NCI-H1694 treated with DMSO at 0.1 percent for 48 hours (cell line): Measurements from ENCODE around the gene HAUS8.

Experiments
- DNase-seq: peaks from one replicate; lab custom pipeline; 2025; lab: John Stamatoyannopoulos, UW

Gene HAUS8

DNA sequence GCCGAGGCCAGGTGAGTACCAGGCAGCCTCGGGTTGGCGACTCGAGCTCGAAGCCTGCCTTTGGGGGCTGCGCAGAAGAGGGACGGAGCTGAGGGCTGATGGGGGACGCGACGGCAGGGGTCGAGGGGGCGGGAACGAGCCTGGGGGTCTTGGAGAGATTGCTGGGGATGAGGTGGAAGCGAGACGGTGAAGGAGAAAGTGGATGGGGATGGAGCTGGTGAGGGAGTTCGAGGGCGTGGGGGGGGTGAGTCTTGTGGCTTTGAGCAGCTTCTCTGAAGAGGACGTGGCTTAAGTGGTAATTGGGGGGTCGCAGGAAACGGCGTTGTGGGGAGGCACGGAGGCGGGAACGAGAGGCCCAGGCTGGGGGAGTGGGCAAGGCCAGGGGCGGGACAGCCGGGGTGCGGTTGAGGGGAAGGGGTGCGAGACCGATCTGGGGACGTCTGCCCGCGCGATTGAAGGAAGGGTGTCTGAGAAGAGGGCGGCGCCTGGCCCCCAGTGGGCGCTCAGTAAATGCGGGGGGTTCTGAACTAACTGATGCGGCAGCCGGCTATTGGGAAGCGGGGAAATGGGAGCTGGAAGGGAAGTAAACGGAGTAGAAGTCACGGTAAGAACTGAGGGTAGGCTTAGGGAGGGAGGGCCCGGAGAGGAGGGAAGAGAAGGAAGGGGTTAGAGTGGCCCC is 751 bp upstream of the HAUS8 start:
- DNase-seq: peak; percentile 1

DNA sequence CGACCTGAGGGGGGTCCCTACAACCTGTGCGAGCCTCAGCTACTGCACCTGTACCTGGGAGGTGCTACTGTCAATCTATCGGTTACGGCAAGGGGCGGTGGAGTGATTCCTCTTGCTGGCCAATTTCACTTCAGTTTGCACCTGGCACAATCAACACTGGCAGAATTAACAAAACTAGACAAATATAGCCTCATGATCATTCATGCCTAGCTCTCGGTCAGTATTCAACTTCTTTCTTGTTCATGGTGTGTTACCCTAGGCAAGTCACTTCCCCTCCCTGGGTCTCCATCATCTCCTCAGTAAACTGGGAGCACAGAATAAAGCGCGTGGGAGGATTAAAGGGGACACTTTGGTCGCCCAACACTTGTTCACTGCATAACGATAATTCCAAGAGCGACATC is 618 bp downstream of the HAUS8 start:
- no peak for DNase-seq

DNA sequence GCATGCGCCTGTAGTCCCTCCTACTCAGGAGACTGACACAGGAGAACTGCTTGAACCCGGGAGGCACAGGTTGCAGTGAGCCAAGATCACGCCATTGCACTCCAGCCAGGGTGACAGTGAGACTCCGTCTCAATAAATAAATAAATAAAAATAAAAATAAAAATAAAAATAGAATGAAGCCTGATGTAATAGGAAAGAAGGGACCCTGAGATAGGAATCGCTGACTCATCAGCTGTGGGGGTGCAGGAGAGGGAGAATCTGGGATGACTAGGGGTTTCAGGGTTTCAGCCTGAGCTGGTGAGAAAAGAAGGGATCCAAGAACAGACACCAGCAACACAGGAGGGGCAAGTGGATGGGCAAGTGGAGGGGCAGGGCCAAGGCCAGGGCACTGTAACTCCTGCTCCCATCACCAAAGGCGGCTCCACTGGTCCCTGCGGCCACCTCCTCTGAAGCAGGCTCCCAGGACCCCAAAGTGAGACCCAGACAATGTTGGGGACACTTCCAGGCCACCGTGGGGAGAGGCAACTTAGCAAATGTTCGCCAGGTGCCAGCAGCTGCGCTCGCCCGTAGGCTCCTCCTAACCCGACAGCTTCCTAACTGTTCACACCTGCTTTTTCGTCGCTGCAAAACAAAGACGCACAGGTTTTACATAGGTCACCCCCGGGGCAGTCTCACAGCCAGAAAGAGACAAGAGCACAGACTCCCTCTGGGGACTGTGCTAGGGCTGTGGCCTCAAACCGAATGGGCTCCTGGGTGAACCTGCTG is 1.2 kb downstream of the HAUS8 start:
- DNase-seq: no peak

DNA sequence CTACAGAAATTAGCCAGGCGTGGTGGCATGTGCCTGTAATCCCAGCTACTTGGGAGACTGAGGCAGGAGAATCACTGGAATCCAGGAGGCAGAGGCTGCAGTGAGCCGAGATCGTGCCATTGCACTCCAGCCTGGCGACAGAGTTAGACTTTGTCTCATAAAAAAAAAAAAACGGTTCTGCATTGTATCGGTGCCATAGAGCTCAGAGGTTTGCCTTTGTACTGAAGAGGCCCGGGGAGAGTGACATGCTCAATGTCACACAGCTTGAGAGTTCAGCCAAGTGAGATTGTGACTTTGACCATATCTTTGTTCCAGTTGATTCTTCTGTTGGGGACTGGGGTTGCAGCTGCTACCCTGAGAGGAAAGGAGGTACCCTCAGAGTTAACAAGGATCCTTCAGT is 4.3 kb downstream of the HAUS8 start:
- no peak for DNase-seq

DNA sequence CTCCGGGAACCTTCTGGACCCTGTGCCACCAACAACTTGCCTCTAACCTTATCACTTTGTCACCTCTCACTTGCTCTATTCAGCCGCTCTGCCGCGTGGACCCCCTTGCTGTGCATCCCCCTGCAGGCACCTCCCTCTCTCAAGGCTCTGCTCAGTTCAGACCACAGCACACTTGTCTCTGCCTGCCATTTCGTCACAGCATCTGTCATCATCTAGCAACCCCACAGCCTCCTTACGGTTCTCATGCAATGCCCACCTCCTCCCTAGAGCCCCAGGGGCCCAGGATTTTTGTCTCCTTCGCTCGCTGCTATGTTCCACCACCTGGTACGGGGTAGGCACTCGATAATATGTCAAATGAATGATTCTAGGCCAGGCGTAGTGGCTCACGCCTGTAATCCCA is 4.8 kb downstream of the HAUS8 start:
- no peak for DNase-seq

DNA sequence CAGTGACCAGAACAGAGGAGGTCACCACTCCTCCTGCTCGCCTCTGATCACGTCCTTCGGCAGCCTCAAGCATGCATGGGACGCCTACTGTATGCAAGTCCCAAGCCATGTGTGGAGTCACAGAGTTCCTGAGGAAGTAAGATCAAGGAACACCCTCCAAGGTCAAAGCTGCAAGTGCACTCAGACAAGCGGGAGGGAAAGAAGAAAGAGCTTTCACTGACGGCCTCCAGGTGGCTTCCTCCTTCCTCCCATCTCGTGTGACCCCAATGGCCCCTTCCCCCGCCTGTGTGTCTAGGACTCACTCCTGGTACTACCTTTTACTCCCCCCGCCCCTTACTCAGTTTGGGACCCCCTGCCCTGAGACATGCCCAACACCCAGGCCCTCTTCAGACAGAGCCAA is 6.1 kb downstream of the HAUS8 start:
- DNase-seq: no peak

DNA sequence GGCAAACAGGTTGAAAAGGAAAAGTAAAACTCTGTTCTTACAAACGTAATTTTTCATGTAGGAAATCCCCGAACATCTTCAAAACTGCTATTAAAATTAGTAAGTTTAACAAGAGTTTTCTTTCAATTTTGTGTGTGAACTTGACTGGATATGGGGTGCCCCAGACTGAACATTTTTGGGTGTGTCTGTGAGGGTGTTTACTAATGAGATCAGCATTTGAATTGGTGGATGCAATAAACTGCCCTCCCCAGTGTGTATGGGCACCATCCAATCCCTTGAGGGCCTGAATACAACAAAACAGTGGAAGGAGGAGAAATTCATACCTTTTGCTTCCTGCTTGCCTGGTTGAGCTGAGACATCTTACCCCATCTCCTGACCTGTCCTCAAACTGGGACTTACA is 11.8 kb downstream of the HAUS8 start:
- DNase-seq: no peak

DNA sequence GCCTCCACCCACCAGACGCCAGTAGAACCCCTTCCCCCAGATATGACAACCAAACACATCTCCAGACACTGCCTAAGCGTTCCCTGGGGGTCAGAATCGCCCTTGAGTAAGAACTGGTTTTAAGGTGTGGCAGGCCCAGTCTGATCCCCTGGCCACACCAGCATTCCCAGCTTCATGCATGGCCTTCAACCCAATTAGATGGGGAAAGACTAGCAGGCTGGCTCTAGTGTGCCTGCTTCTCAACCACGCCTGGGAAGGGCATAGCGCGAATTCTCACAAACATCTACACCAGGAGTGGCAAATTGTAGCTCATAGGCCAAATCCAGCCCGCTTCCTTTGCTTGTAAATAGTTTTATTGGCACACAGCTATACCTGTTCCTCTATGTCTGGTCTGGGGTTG is 13.6 kb downstream of the HAUS8 start:
- DNase-seq: no peak

DNA sequence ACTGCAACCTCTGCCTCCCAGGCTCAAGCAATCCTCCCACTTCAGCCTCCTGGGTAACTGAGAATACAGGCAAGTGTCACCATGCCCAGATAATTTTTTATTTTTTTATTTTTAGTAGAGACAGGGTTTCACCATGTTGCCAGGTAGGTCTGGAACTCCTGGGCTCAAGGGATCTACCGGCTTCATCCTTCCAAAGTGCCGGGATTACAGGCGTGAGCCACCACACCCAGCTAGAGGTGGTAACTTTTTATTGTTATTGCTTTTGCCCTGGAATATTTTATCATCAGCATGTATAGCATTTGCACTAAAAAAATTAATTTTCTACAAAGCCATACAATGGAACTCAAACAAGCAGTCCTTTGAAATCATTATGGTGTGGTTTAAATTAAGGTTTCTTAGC is 14.0 kb downstream of the HAUS8 start:
- no peak for DNase-seq

DNA sequence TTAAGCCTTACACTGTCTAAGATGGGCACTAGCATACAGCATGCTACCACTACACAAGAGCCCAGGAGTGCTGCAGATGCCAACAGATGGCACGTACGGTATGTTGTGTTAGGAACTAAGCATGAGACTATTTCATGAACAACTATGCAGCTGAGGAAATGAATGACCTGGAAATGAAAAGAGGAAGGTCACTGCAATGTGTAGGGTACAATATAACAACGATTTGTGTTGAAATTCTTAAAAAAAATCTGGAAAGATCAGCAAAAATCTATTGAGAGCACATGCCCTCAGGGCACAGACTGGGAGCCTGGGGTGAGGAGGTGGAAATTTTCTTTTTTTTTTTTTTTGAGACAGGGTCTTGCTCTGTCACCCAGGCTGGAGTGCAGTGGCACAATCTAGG is 14.4 kb downstream of the HAUS8 start:
- DNase-seq: no peak

DNA sequence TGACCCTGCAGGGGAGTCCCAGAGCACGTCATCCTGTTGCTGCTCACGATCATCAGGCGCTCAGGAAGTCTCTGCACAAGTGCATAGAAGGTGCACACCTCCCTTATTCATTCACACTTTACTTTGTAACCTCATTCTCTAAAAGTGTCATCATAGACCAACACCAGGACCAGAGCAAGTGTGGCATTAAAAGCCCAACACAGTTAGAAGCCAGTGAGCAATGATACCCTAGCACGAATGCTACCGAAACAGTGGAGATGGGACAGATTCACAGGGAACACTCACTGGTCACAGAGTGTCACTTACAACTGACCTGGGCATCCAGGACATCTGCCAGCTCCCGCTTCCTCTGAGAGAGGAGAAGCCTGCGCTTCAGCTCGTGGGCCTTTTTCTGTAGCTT is 17.0 kb downstream of the HAUS8 start:
- no peak for DNase-seq

DNA sequence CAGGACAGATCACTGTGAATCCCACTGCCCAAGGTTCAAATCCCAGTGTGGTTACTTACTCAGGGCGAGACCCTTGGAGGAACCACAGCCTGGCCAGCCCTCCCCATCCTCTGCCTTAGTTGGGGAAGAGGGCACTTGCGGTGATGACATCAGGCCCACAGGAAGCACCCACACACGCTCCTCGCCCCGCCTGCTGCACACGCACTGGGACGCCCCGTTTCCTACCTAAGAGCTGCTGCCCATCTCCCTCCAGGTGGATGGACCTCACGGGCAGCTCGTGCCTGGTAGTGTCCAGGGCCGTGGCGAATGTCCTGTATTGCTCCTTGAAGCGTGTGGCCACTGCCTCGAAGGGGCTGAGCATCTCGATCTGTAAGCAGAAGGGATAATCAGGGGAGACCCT is 19.6 kb downstream of the HAUS8 start:
- no peak for DNase-seq

DNA sequence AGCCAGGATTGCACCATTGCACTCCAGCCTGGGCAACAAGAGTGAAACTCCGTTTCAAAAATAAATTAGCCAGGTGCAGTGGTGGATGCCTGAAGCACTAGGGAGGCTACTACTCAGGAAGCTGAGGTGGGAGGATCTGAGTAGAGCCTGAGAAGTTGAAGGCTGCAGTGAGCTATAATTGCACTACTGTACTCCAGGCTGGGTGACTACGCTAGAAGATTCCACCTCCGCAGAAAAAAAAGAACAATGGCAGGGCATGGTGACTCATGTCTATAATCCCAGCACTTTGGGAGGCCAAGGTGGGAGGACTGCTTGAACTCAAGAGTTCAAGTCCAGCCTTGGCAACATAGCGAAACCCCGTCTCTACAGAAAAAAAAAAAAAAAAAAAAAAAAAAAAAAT is 20.5 kb downstream of the HAUS8 start:
- no peak for DNase-seq

DNA sequence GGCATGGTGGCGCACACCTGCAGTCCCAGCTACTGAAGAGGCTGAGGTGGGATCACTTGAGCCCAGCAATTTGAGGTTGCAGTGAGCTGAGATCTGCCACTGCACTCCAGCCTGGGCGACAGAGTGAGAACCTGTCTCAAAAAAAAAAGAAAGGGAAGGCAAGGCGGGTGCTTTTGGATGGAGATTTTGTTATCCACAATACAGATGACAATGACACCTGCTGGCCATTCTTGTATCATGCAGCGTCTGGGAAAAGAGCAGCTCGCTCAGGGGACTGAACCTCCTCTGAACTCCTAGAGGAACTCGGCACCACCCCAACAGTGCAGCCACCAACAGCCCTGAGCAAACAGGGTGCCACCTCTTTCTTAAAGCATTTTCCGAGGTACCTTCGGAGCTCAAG is 22.8 kb downstream of the HAUS8 start:
- no peak for DNase-seq

DNA sequence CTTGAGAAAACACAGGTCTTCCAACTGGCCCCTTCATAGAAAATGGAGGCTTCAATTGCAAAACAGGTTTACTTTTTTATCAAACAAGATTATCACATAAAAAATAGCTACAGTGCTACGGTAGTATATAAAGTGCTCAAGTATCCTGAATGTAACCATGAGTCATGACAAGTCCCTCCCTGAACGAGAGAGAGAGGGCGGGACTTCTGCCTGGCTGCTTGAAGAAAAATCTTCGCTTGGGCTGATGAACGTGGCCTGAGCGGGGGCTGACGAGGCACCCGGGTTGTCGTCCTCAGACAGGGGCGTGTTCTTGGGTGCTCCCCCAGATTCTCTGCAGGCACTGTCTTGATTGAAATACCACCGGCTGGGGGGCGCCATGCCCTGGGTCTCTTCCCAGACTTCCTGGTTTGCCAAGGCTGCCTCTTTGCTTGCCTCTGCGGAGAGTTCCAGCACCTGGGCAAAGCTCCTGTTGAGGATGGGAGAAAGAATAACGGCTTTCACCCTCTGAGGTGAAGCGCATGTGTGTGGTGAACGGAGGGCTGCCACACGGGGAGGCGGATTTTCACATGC is 25.5 kb downstream of the HAUS8 start:
- no peak for DNase-seq

DNA sequence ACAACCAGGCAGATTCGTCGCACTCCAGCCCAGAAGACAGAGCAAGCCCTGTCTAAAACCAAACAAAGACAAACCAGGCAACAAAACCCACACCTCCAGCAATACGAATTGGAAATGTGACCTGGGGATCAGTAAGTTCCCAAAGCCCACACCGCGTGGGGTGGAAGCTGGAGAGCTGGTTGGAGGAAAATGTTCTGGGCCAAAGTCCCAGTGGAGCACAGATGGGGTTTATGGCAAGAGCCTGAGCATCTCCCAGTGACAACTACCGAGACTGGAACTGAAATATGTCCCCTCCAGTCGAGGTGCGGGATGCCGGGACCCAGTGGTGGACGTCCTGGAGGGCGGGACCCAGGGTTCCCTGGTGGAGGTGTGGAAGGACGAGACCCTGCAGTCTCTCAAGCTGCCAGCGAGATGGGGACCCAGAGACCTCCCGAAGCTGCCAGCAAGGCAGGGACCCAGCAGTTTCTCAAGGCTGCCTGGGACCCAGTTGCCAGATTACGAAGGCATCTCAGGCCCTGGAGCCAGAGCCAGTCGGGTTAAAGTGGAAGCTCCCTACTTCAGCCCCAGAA is 26.3 kb downstream of the HAUS8 start:
- DNase-seq: no peak

DNA sequence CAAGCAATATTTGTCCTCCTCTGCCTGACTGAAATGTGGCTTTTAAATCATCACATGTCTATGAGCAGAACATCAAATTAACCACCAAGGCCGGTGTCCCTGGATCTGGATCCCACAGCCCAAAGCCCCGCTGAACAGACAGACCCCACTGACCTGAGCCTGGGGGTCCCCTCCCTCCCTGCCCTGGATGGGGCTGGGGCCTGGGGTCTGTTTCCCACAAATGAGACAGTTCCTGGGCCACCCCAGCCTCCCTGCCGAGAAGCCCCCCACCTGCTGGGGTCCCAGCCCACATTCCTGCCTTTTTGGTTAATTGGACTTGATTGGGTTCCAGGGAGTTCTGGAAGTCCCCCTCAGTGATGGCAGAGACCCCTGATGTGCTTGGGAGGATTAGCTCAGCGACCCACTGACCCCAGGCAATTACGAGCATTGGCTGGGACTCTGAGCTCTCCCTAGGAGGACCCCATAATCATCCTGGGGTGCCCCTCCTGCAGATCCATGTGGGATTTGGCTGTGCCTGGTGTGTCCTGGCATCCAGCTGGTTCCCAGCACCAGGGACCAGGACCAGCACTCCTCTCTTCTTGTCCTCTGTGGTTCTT is 29.2 kb downstream of the HAUS8 start:
- DNase-seq: no peak

DNA sequence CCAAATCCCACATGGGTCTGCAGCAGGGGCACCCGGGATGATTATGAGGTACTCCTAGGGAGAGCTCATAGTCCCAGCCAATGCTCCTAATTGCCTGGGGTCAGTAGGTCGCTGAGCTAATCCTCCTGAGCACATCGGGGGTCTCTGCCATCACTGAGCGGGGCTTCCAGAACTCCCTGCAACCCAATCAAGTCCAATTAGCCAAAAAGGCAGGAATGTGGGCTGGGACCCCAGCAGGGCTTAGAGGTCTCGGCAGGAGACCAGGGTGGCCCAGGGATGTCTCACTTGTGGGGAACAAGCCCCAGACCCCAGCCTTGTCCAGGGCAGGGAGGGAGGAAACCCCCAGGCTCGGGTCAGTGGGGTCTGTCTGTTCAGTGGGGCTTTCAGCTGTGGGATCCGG is 31.5 kb downstream of the HAUS8 start:
- no peak for DNase-seq

DNA sequence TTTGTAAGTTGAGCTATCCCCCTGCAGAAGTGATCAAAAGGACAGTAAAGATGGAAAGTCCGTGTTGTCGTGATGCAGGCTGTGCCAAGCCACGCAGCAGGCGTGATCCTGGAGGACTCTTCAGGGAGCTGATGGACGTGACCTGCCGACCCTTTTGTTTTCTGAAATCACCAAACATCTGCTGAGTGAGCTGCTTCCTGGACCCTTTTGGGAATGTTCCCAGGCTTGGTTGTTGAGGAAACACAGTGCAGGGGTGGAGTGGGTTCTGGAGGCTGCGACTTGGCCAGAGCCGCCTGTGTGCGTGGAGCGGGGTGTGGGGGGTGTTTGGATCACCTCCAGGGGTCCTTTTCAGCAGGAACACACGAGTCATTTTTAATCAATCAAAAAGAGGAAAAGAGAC is 33.3 kb downstream of the HAUS8 start:
- DNase-seq: no peak

DNA sequence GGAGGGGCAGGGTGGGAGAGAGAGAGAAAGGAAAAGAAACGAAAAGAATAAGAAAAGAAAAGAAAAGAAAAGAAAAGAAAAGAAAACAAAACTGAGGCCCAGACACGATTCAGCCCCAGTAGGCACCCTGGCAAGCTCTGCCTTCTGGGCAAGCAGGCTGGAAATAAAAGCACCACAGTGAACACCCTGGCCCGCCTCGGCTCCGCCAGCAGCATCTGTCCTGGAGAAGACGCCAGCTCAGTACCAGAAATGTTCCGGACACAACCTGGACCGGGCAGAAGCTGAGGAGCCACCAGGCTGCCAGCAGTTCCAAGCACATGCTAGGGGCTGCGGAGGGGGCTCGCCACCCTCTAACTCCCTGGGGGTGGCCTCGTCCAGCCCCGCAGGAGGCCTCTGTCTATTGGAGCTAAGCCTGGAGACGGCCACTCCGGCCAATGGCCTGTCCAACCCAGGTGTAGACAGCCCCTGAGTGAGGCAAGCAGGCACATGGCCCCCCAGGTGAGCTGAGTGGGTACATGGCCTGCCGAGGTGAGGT is 37.2 kb downstream of the HAUS8 start:
- no peak for DNase-seq

DNA sequence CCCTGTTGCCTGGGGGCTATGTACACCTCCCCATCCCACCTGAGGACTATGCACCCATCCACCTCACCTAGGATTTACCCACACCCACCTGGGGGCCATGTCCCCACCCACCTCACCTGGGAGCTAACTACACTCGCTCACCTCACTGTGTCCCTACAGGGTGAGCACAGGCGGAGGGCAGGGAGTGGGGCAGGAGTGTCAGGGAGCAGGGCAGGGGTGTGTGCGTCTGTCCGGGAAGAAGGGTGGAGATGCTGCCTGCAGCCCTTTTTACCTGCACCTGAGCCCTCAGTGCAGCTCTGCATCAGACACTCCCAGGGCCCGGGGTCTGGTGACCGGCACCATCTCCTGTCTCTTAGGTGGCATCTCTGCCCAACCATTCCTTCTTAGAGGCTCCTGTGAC is 38.1 kb downstream of the HAUS8 start:
- no peak for DNase-seq

DNA sequence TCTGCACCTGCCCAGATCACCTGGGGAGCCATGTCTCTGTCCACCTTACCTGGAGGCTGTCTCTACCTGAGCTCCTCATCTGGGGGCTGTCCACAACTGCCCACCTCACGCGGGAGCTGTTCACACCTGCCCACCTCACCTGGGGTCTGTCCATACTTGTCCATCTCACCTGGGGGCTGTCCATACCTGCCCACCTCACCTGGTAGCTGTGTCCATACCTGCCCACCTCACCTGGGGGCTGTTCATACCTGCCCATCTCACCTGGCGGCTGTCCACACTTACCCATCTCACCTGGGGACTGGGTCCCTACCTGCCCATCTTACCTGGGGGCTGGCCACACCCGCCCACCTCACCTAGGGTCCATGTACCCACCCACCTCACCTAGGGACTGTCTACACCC is 38.6 kb downstream of the HAUS8 start:
- DNase-seq: no peak
